Loucy (cell line): ENCODE data around the gene SEC16A.
"Not testable (repeated sequence)": the region's sequence is repeated elsewhere in the genome, so short reads cannot be mapped to it uniquely, and the experiment has no call there.

Experiments used
- H2AFZ ChIP-seq: fragments of 200-600 bp; sonication (generic); 2 replicates; pipeline ENCODE4 v1.6.0; 2016; ENCODE audit warnings: antibody characterized with exemption, mild to moderate bottlenecking, low read length, moderate library complexity
- H3F3A ChIP-seq: fragments of 200-600 bp; 2 replicates; pipeline ENCODE4 v1.6.0; 2016; ENCODE audit warnings: antibody characterized with exemption, low read depth, mild to moderate bottlenecking
- H3K27me3 ChIP-seq: fragments of 200-600 bp; sonication (generic); 2 replicates; pipeline ENCODE4 v1.6.1; 2014; ENCODE audit warnings: low read length, mild to moderate bottlenecking; ENCODE audit not compliant: insufficient read depth, poor library complexity, severe bottlenecking
- H3K36me3 ChIP-seq: fragments of 200-600 bp; sonication (generic); 2 replicates; pipeline ENCODE4 v1.6.1; 2016; ENCODE audit warnings: low read length; ENCODE audit not compliant: insufficient read depth
- H3K4me1 ChIP-seq: fragments of 200-600 bp; sonication (generic); 2 replicates; pipeline ENCODE4 v1.5.1; 2014; ENCODE audit warnings: low read length, mild to moderate bottlenecking; ENCODE audit not compliant: insufficient read depth, poor library complexity, severe bottlenecking
- H3K4me2 ChIP-seq: fragments of 200-600 bp; sonication (generic); 2 replicates; pipeline ENCODE4 v1.6.0; 2014; ENCODE audit warnings: antibody characterized with exemption, low read length, low read depth, mild to moderate bottlenecking; ENCODE audit not compliant: poor library complexity, severe bottlenecking
- H3K4me3 ChIP-seq: fragments of 200-600 bp; sonication (generic); 2 replicates; pipeline ENCODE4 v1.5.1; 2014; ENCODE audit warnings: low read length, mild to moderate bottlenecking, mixed read lengths; ENCODE audit not compliant: poor library complexity, severe bottlenecking
- H3K79me2 ChIP-seq: fragments of 200-600 bp; sonication (generic); 2 replicates; pipeline ENCODE4 v1.6.1; 2014; ENCODE audit warnings: low read length; ENCODE audit not compliant: insufficient read depth
- H3K9ac ChIP-seq: fragments of 200-600 bp; sonication (generic); 2 replicates; pipeline ENCODE4 v1.6.0; 2014; ENCODE audit warnings: mild to moderate bottlenecking, low read depth, low read length, moderate library complexity; ENCODE audit not compliant: poor library complexity, severe bottlenecking
- H3K9me2 ChIP-seq: fragments of 200-600 bp; sonication (generic); replicated peaks from 2 replicates; pipeline ENCODE4 v1.6.1; 2016; ENCODE audit warnings: low read depth, low read length, mixed read lengths
- H3K9me3 ChIP-seq: fragments of 200-600 bp; sonication (generic); 2 replicates; pipeline ENCODE4 v1.6.1; 2014; ENCODE audit warnings: mild to moderate bottlenecking, antibody characterized with exemption, low read length, low read depth; ENCODE audit not compliant: insufficient read depth
- H4K20me1 ChIP-seq: fragments of 200-600 bp; sonication (generic); 2 replicates; pipeline ENCODE4 v1.6.0; 2014; ENCODE audit warnings: antibody characterized with exemption, low read length, mild to moderate bottlenecking; ENCODE audit not compliant: insufficient read depth, poor library complexity, severe bottlenecking
- EZH2phosphoT487 ChIP-seq: fragments of 200-600 bp; IDR thresholded peaks from 2 replicates; pipeline ENCODE4 v1.6.1; 2018; ENCODE audit warnings: antibody characterized with exemption, mild to moderate bottlenecking, moderate library complexity, borderline replicate concordance
- TF ChIP-seq, protein P1 (sequence below): fragments of 200-600 bp; sonication (generic); conservative IDR thresholded peaks from 2 replicates; pipeline ENCODE4 v1.5.1; 2014; ENCODE audit warnings: mild to moderate bottlenecking, antibody characterized with exemption, low read length

SEC16A gene

DNA sequence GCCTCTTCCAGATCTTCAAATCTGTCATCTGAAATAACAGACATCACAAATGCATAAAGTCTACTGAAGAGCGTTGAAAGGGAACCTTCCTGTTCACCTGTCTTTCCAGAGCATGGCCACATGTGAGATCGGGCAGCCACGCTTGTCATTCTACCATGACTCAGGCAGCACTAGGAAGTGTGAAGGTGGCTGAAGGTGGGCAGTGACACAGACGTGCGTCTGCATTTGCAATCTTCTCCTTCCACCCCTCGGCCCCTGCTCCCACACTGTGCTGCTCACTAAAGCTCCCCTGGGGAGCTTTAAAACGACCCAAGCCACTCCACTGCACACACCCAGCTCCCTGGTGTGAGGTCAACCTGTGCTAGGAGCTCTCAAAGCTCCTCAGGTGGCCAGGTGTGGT is 74.9 kb downstream of the SEC16A start:
- Histone ChIP-seq H3F3A (0 out of 2 replicates have a peak, but pooled peaks cover 4% of the 10 kb centered on the region), H3K27me3 (no peaks in the 10 kb centered on the region), H3K36me3 (peaks cover 6% of the 10 kb centered on the region; the same call in 1 of the 2 replicates), H3K9ac (no peak overlapping the region), H3K9me3 (no peaks in the 10 kb centered on the region), H3K79me2 (peaks cover 58% of the 10 kb centered on the region), H3K9me2 (no peaks in the 10 kb centered on the region), H3K4me1 (peaks cover 56% of the 10 kb centered on the region), H3K4me2 (peak overlapping the region; percentile 16), H2AFZ (no peak overlapping the region), H3K4me3 (no peak overlapping the region), H4K20me1 (peaks cover 26% of the 10 kb centered on the region)
- TF ChIP-seq, protein P1, sequence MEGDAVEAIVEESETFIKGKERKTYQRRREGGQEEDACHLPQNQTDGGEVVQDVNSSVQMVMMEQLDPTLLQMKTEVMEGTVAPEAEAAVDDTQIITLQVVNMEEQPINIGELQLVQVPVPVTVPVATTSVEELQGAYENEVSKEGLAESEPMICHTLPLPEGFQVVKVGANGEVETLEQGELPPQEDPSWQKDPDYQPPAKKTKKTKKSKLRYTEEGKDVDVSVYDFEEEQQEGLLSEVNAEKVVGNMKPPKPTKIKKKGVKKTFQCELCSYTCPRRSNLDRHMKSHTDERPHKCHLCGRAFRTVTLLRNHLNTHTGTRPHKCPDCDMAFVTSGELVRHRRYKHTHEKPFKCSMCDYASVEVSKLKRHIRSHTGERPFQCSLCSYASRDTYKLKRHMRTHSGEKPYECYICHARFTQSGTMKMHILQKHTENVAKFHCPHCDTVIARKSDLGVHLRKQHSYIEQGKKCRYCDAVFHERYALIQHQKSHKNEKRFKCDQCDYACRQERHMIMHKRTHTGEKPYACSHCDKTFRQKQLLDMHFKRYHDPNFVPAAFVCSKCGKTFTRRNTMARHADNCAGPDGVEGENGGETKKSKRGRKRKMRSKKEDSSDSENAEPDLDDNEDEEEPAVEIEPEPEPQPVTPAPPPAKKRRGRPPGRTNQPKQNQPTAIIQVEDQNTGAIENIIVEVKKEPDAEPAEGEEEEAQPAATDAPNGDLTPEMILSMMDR, result no peak
- no peak for TF ChIP-seq EZH2phosphoT487

GRCh38 chr9:136407061-136407460 is 75.8 kb downstream of the SEC16A start:
- Histone ChIP-seq H3K79me2 (peaks cover 50% of the 10 kb centered on the region), H3K4me1 (peaks cover 50% of the 10 kb centered on the region), H4K20me1 (peaks cover 18% of the 10 kb centered on the region)
- not testable (repeated sequence) for H3K4me3 ChIP-seq, H3K9me2 ChIP-seq, H3K4me2 ChIP-seq, H3F3A ChIP-seq, H3K36me3 ChIP-seq, H3K27me3 ChIP-seq, H3K9me3 ChIP-seq, H3K9ac ChIP-seq, H2AFZ ChIP-seq

- H3K4me3 ChIP-seq, H4K20me1 ChIP-seq, H2AFZ ChIP-seq, H3K27me3 ChIP-seq, H3K9ac ChIP-seq, H3K9me3 ChIP-seq, H3K9me2 ChIP-seq, H3F3A ChIP-seq, H3K36me3 ChIP-seq: not testable (repeated sequence)
- Histone ChIP-seq H3K79me2 (peaks cover 38% of the 10 kb centered on the region), H3K4me2 (peak overlapping the region; percentile 74), H3K4me1 (peaks cover 40% of the 10 kb centered on the region)
These were observed 76.9 kb downstream of the SEC16A start for GRCh38 chr9:136405904-136406303.

DNA sequence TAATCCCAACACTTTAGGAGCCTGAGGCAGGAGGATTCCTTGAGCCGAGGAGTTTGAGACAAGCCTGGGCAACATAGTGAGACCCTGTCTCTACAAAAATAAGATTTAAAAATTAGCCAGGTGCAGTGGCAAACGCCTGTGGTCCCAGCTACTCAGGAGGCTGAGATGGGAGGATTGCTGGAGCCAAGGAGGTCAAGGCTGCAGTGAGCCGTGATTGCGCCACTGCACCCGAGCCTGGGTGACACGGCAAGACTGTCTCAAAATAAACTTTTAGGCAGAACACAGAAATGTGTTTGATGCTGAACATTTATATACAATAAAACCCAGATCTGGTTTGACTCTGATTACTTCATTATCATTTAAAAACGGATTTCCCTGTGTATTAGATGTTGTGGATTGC is 77.4 kb downstream of the SEC16A start:
- Histone ChIP-seq H3K27me3 (no peaks in the 10 kb centered on the region), H3K9me2 (no peaks in the 10 kb centered on the region), H3K4me2 (peak overlapping the region; percentile 74), H3K4me3 (no peak overlapping the region), H2AFZ (no peak overlapping the region), H4K20me1 (peaks cover 5% of the 10 kb centered on the region), H3K79me2 (peaks cover 34% of the 10 kb centered on the region), H3K9me3 (no peaks in the 10 kb centered on the region), H3K4me1 (peaks cover 43% of the 10 kb centered on the region), H3K36me3 (peaks cover 6% of the 10 kb centered on the region; the same call in 1 of the 2 replicates), H3K9ac (no peak overlapping the region), H3F3A (0 out of 2 replicates have a peak, but pooled peaks cover 4% of the 10 kb centered on the region)
- TF ChIP-seq, protein P1, result no peak
- TF ChIP-seq EZH2phosphoT487, result no peak
